IPS DF 4.7 (cell line): Measurements from ENCODE around the gene RCAN1.
A peak's percentile ranks its signal among the peaks of the same experiment; 100 is the strongest.
"Not testable (repeated sequence)": the region's sequence is repeated elsewhere in the genome, so short reads cannot be mapped to it uniquely, and the experiment has no call there.

Experiments used
- DNase-seq: peaks from one replicate; pipeline ENCODE4 v3.0.0-alpha.2; 2013; ENCODE audit warnings: low spot score; ENCODE audit errors: extremely low read depth

RCAN1 gene

GRCh38 chr21:34621434-34622350, 6.8 kb upstream of the RCAN1 start:
- no peak for DNase-seq

- DNase-seq, result no peak
Observed at GRCh38 chr21:34619841-34620665, 5.1 kb upstream of the RCAN1 start.

- no peak for DNase-seq
Observed at GRCh38 chr21:34618941-34619340, 4.0 kb upstream of the RCAN1 start.

GRCh38 chr21:34617753-34618339, 2.9 kb upstream of the RCAN1 start:
- DNase-seq, result no peak

GRCh38 chr21:34615487-34615814, 538 bp upstream of the RCAN1 start:
- no peak for DNase-seq

GRCh38 chr21:34613679-34614627, 960 bp downstream of the RCAN1 start:
- no peak for DNase-seq

GRCh38 chr21:34612557-34612956, 2.4 kb downstream of the RCAN1 start:
- DNase-seq, result no peak

GRCh38 chr21:34612056-34612455, 2.9 kb downstream of the RCAN1 start:
- no peak for DNase-seq

GRCh38 chr21:34611528-34611927, 3.4 kb downstream of the RCAN1 start:
- DNase-seq, result no peak

GRCh38 chr21:34609933-34610549, 4.9 kb downstream of the RCAN1 start:
- DNase-seq, result no peak

- no peak for DNase-seq
Observed at GRCh38 chr21:34609244-34609932, 5.5 kb downstream of the RCAN1 start.

GRCh38 chr21:34607376-34607775, 7.5 kb downstream of the RCAN1 start:
- DNase-seq, result not testable (repeated sequence)

GRCh38 chr21:34606621-34607020, 8.3 kb downstream of the RCAN1 start:
- DNase-seq, result no peak

- DNase-seq, result no peak
Observed at GRCh38 chr21:34606051-34606450, 8.9 kb downstream of the RCAN1 start.

GRCh38 chr21:34604956-34605355, 10.0 kb downstream of the RCAN1 start:
- not testable (repeated sequence) for DNase-seq

- DNase-seq, result no peak
Observed at GRCh38 chr21:34604556-34604955, 10.4 kb downstream of the RCAN1 start.

GRCh38 chr21:34603710-34604057, 11.2 kb downstream of the RCAN1 start:
- DNase-seq, result no peak

- DNase-seq, result peak; percentile 28
Observed at GRCh38 chr21:34603002-34603709, 11.8 kb downstream of the RCAN1 start.

- no peak for DNase-seq
Observed at GRCh38 chr21:34602061-34602460, 12.9 kb downstream of the RCAN1 start.
